Natural killer cell (primary cell): ENCODE results near the gene ZNF341. TPM values are rescaled to one million over a fixed set of nuclear protein-coding genes. Genes with fewer than 3 reads are reported as not detected.
A peak's percentile ranks its signal among the peaks of the same experiment; 100 is the strongest.

Experiments used
- ATAC-seq, 3 donors: fragments of 150-1000 bp in 2 of 3; fragments of 200-7000 bp in 1 of 3; cut with Tn5 transposase; 1 replicate in 1 of 3; 2 replicates in 2 of 3; pipeline ENCODE4 v1.10.0; 2021; ENCODE audit warnings: mild to moderate bottlenecking in 2 of 3, moderate library complexity in 2 of 3
- DNase-seq, 2 donors: peaks; one replicate each; pipeline versions ENCODE4 v3.0.0 to v3.0.0-alpha.2; 2013 to 2021; ENCODE audit warnings: mixed read lengths in 1 of 2
- H3K27ac ChIP-seq: one replicate; pipeline ENCODE4 v1.5.1; 2013; ENCODE audit warnings: mild to moderate bottlenecking, low read length
- H3K27me3 ChIP-seq: one replicate; pipeline ENCODE4 v1.6.1; 2013; ENCODE audit warnings: low read length; ENCODE audit not compliant: control insufficient read depth, insufficient read depth
- H3K36me3 ChIP-seq: one replicate; pipeline ENCODE4 v1.6.1; 2013; ENCODE audit warnings: low read length; ENCODE audit not compliant: control insufficient read depth, insufficient read depth
- H3K4me1 ChIP-seq: one replicate; pipeline ENCODE4 v1.6.1; 2013; ENCODE audit warnings: low read length; ENCODE audit not compliant: control insufficient read depth, insufficient read depth
- H3K4me3 ChIP-seq: one replicate; pipeline ENCODE4 v1.5.1; 2013; ENCODE audit warnings: low read length
- H3K9me3 ChIP-seq: one replicate; pipeline ENCODE4 v1.6.1; 2013; ENCODE audit warnings: low read length; ENCODE audit not compliant: control insufficient read depth, insufficient read depth
- H3K27ac Mint-ChIP-seq, 2 donors: one replicate each; pipeline ENCODE4 v1.8.0; 2022; ENCODE audit warnings: mild to moderate bottlenecking in 2 of 2, mixed read lengths in 2 of 2, moderate library complexity in 1 of 2
- H3K27me3 Mint-ChIP-seq, 2 donors: one replicate each; pipeline ENCODE4 v1.8.0; 2022; ENCODE audit warnings: low read depth in 2 of 2, mixed read lengths in 2 of 2
- H3K36me3 Mint-ChIP-seq: one replicate; pipeline ENCODE4 v1.8.0; 2022; ENCODE audit warnings: mixed read lengths
- H3K4me1 Mint-ChIP-seq, 2 donors: one replicate each; pipeline ENCODE4 v1.8.0; 2022; ENCODE audit warnings: mixed read lengths in 2 of 2
- H3K4me3 Mint-ChIP-seq: one replicate; pipeline ENCODE4 v1.8.0; 2022; ENCODE audit warnings: mild to moderate bottlenecking, moderate library complexity, mixed read lengths
- H3K9me3 Mint-ChIP-seq, 2 donors: one replicate each; pipeline ENCODE4 v1.8.0; 2022; ENCODE audit warnings: mixed read lengths in 2 of 2
- WGBS: methylation state at CpG from one replicate; pipeline ENCODE4 v1.1.7; 2013; ENCODE audit warnings: missing lambda C conversion rate; ENCODE audit not compliant: insufficient coverage; 5-methylcytosine and 5-hydroxymethylcytosine counted together
- intact Hi-C: fragments of 100-400 bp; cut with micrococcal nuclease; formaldehyde crosslinking; loops from one replicate; pipeline ENCODE4 v1.14.2; 2022
- total RNA-seq, 4 donors: library from RNA; stranded (reverse); fragments of 120-200 nt in 1 of 4; gene quantifications; one replicate each; pipeline versions ENCODE4 v1.2.3 to v1.2.4, GENCODE V29; 2013 to 2022
- TF ChIP-seq, protein P1 (sequence below): fragments of 200-600 bp; IDR thresholded peaks from one replicate; pipeline ENCODE4 v1.8.0; 2022; ENCODE audit warnings: antibody characterized with exemption

ZNF341 gene
- total RNA-seq, 3 donors from 2014 or later (not counting 1 experiment from before 2014, with no cell fraction given) = 3.6 to 5.1 (median 4.3) TPM

- no peaks in the 10 kb centered on the region for H3K9me3 ChIP-seq
- peak within 1 kb of the TSS; percentile 64 for H3K27ac ChIP-seq
- 4% methylated on average over 46 of the region's 46 CpGs for WGBS
- Mint-ChIP-seq H3K9me3 (peaks cover 3% of the 10 kb centered on the region in 2 donors), H3K4me3 (peak within 1 kb of the TSS; percentile 92), H3K4me1 (peaks cover 20 to 21% of the 10 kb centered on the region in 2 donors), H3K36me3 (no peaks in the 10 kb centered on the region), H3K27ac (peak within 1 kb of the TSS; percentile 87 to 90), H3K27me3 (no peaks in the 10 kb centered on the region)
- peaks cover 22% of the 10 kb centered on the region for H3K4me1 ChIP-seq
- intact Hi-C loops = loop anchor here (1.0 kb wide), 3 partner anchors 12 to 91 kb away; partner anchors contain the start of genes CHMP4B and E2F1
- ATAC-seq (peak; percentile 93 to 98 (median 95)), DNase-seq (peak; percentile 83 to 96)
- H3K4me3 ChIP-seq = peak within 1 kb of the TSS; percentile 79
- TF ChIP-seq, protein P1, sequence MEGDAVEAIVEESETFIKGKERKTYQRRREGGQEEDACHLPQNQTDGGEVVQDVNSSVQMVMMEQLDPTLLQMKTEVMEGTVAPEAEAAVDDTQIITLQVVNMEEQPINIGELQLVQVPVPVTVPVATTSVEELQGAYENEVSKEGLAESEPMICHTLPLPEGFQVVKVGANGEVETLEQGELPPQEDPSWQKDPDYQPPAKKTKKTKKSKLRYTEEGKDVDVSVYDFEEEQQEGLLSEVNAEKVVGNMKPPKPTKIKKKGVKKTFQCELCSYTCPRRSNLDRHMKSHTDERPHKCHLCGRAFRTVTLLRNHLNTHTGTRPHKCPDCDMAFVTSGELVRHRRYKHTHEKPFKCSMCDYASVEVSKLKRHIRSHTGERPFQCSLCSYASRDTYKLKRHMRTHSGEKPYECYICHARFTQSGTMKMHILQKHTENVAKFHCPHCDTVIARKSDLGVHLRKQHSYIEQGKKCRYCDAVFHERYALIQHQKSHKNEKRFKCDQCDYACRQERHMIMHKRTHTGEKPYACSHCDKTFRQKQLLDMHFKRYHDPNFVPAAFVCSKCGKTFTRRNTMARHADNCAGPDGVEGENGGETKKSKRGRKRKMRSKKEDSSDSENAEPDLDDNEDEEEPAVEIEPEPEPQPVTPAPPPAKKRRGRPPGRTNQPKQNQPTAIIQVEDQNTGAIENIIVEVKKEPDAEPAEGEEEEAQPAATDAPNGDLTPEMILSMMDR = no peak
- H3K36me3 ChIP-seq = no peaks in the 10 kb centered on the region
- no peaks in the 10 kb centered on the region for H3K27me3 ChIP-seq
Observed at GRCh38 chr20:33719989-33720709, 11.6 kb upstream of the ZNF341 start, which contains the start of gene PXMP4. PXMP4 (minus strand) TSS chr20:33720310; CDS start chr20:33720207, 103 bp downstream.

DNA sequence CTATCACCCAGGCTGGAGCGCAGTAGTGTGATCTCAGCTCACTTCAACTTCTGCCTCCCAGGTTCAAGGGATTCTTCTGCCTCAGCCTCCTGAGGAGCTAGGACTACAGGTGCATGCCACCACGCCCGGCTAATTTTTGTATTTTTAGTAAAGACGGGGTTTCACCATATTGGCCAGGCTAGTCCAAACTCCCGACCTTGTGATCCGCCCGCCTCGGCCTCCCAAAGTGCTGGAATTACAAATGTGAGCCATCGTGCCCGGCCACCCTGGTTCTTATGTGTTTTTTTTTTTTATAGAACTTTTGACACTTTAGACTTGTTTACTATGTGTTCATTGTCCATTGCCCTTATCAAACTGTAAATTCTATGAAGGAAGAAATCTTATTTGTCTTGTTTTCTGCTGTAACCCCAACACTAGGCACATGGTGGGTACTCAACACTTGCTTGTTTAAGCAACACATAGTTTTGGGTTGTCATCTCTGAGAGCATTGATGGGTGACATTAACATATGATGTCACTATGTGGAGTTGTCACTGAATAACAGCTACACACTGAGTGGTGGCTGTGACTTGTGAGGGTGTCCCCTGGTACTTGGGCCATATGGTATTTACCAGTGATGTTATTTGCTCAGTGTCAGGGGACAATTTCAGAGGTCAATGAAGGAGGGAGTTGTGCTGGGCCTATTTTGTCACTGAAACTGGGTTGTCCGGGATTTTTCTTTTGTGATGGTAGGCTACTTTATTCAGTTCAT, 10.2 kb upstream of the ZNF341 start:
- peak overlapping the region; percentile 53 for H3K4me3 Mint-ChIP-seq
- Histone ChIP-seq H3K27ac (no peak overlapping the region), H3K27me3 (no peaks in the 10 kb centered on the region), H3K4me1 (peaks cover 22% of the 10 kb centered on the region), H3K9me3 (no peaks in the 10 kb centered on the region), H3K36me3 (no peaks in the 10 kb centered on the region), H3K4me3 (no peak overlapping the region)
- WGBS = 98% methylated on average over 11 of the region's 11 CpGs
- peaks cover 20 to 21% of the 10 kb centered on the region in 2 donors for H3K4me1 Mint-ChIP-seq
- H3K36me3 Mint-ChIP-seq = no peaks in the 10 kb centered on the region
- H3K27ac Mint-ChIP-seq = peak overlapping the region; percentile 87 to 90
- peaks cover 3% of the 10 kb centered on the region in 2 donors for H3K9me3 Mint-ChIP-seq
- no peak for DNase-seq
- ATAC-seq = no peak
- intact Hi-C loops = no loop called here
- TF ChIP-seq, protein P1 = no peak
- H3K27me3 Mint-ChIP-seq = no peaks in the 10 kb centered on the region

GRCh38 chr20:33724439-33725094, 7.2 kb upstream of the ZNF341 start:
- Histone ChIP-seq H3K4me1 (peaks cover 13% of the 10 kb centered on the region), H3K9me3 (no peaks in the 10 kb centered on the region), H3K27ac (no peak overlapping the region), H3K4me3 (no peak overlapping the region), H3K36me3 (no peaks in the 10 kb centered on the region), H3K27me3 (no peaks in the 10 kb centered on the region)
- 92% methylated on average over 14 of the region's 14 CpGs for WGBS
- Mint-ChIP-seq H3K4me3 (no peak overlapping the region), H3K9me3 (peaks cover 3% of the 10 kb centered on the region in 2 donors), H3K27ac (no peak overlapping the region), H3K27me3 (no peaks in the 10 kb centered on the region), H3K4me1 (peaks cover 15 to 16% of the 10 kb centered on the region in 2 donors), H3K36me3 (no peaks in the 10 kb centered on the region)
- TF ChIP-seq, protein P1 = no peak
- ATAC-seq (no peak), DNase-seq (no peak)
- intact Hi-C loops = no loop called here
